K562 (cell line): ENCODE measurements around the gene OR56B1.

Experiments
- CTCF ChIP-seq, 3 experiments: IDR thresholded peaks in 2 of 3; conservative IDR thresholded peaks in 1 of 3; 2 replicates each; pipeline ENCODE4 v1.5.1; 2011 to 2012; ENCODE audit warnings: low read length in 3 of 3, mild to moderate bottlenecking in 3 of 3, control low read depth in 2 of 3, improper control_type of control experiment in 1 of 3, inconsistent platforms in 1 of 3, low read depth in 1 of 3, mixed read lengths in 1 of 3, moderate library complexity in 1 of 3; ENCODE audit not compliant: insufficient read depth in 2 of 3
- E4F1 ChIP-seq: fragments of 250-450 bp; sonication (Bioruptor Pico); IDR thresholded peaks from 2 replicates; pipeline ENCODE4 v1.5.0; 2021; ENCODE audit warnings: mild to moderate bottlenecking, borderline replicate concordance
- GABPB1 ChIP-seq: sonication (generic); formaldehyde crosslinking; IDR thresholded peaks from 2 replicates; pipeline ENCODE4 v1.8.0; 2022; ENCODE audit warnings: mild to moderate bottlenecking, missing genetic modification reagents
- MAFF ChIP-seq: IDR thresholded peaks from 2 replicates; pipeline ENCODE4 v1.6.1; 2012; ENCODE audit warnings: low read length, improper control_type of control experiment
- MITF ChIP-seq: IDR thresholded peaks from 2 replicates; pipeline ENCODE4 v1.6.1; 2014; ENCODE audit warnings: antibody characterized with exemption
- SIN3A ChIP-seq, 2 experiments: fragments of 150-350 bp in 1 of 2; IDR thresholded peaks; 2 replicates each; pipeline ENCODE4 v1.6.1; 2011 to 2016; ENCODE audit warnings: borderline replicate concordance in 2 of 2, low read depth in 2 of 2, low read length in 2 of 2, mild to moderate bottlenecking in 2 of 2, moderate library complexity in 2 of 2; ENCODE audit not compliant: control insufficient read depth in 1 of 2
- TBP ChIP-seq: optimal IDR thresholded peaks from 2 replicates; pipeline ENCODE3; 2011; ENCODE audit warnings: low read depth, low read length, improper control_type of control experiment
- ZNF23 ChIP-seq: fragments of 250-450 bp; sonication (Bioruptor Pico); IDR thresholded peaks from 2 replicates; pipeline ENCODE4 v1.4.0; 2020; ENCODE audit warnings: mild to moderate bottlenecking

GRCh38 chr11:5736396-5736795, at the start of gene OR56B1:
- TF ChIP-seq CTCF (IDR thresholded peaks at IDR 0.05 in 2 of 3, conservative IDR thresholded peaks at IDR 0.05 in 1 of 3; ENCODE audit: insufficient read depth in 2 of 3, low read depth in 1 of 3, low read length in 3 of 3), result no peak
- TF ChIP-seq SIN3A (IDR thresholded peaks at IDR 0.05; ENCODE audit: borderline replicate concordance in 2 of 2, control insufficient read depth in 1 of 2, low read depth in 2 of 2, low read length in 2 of 2), result no peak
- no peak for TF ChIP-seq ZNF23 (CRISPR knock-in tag)
- no peak for TF ChIP-seq MITF
- no peak for TF ChIP-seq MAFF
- no peak for TF ChIP-seq GABPB1 (CRISPR knock-in tag)
- no peak for TF ChIP-seq TBP
- no peak for TF ChIP-seq E4F1 (CRISPR knock-in tag)
